GM12874 (cell line): ENCODE results near the gene CASP2.

ENCODE experiments used
- CTCF ChIP-seq: IDR thresholded peaks from 2 replicates; pipeline ENCODE4 v1.5.1; 2011; ENCODE audit warnings: low read depth, mild to moderate bottlenecking, control low read depth, low read length, moderate library complexity; ENCODE audit not compliant: insufficient read depth

CASP2 gene

GRCh38 chr7:143287339-143287934 is 714 bp upstream of the CASP2 start:
- TF ChIP-seq CTCF: no peak

GRCh38 chr7:143288836-143289235 is 685 bp downstream of the CASP2 start:
- no peak for TF ChIP-seq CTCF

- TF ChIP-seq CTCF: no peak
These were observed 1.3 kb downstream of the CASP2 start for GRCh38 chr7:143289421-143289820.

GRCh38 chr7:143290293-143290692 is 2.1 kb downstream of the CASP2 start:
- TF ChIP-seq CTCF: no peak

- no peak for TF ChIP-seq CTCF
These were observed 4.7 kb downstream of the CASP2 start for GRCh38 chr7:143292876-143293275.

- no peak for TF ChIP-seq CTCF
These were observed 7.7 kb downstream of the CASP2 start for GRCh38 chr7:143295870-143296269.

- no peak for TF ChIP-seq CTCF
These were observed 8.5 kb downstream of the CASP2 start for GRCh38 chr7:143296686-143297085.
